B cell (primary cell): ENCODE measurements around the gene ANKRD29. TPM values are rescaled to one million over a fixed set of nuclear protein-coding genes. Genes with fewer than 3 reads are reported as not detected.
"Not testable (repeated sequence)": the region's sequence is repeated elsewhere in the genome, so short reads cannot be mapped to it uniquely, and the experiment has no call there.

ENCODE experiments used
- ATAC-seq: fragments of 200-7000 bp; cut with Tn5 transposase; one replicate; pipeline ENCODE4 v1.10.0; 2021; ENCODE audit warnings: low read depth, mild to moderate bottlenecking, moderate number of reproducible peaks, moderate library complexity
- CTCF ChIA-PET: fragments of 350-600 bp; sonication (Branson Sonifier 250); formaldehyde crosslinking; loops from one replicate; lab custom pipeline; 2021; ENCODE audit warnings: antibody characterized with exemption, inconsistent platforms; lab: Charles Lee
- POLR2A ChIA-PET: fragments of 350-600 bp; sonication (Branson Sonifier 250); formaldehyde crosslinking; loops from one replicate; lab custom pipeline; 2021; ENCODE audit warnings: antibody characterized with exemption; lab: Charles Lee
- DNase-seq: peaks from one replicate; pipeline ENCODE4 v3.0.0; 2013
- H2AFZ ChIP-seq: 2 replicates; pipeline ENCODE4 v1.6.1; 2012; ENCODE audit warnings: mild to moderate bottlenecking, low read depth, low read length; ENCODE audit not compliant: insufficient read depth, poor library complexity, severe bottlenecking
- H3K27ac ChIP-seq, 2 donors: 1 replicate in 1 of 2; 2 replicates in 1 of 2; pipeline ENCODE4 v1.5.1; 2012 to 2013; ENCODE audit warnings: low read length in 2 of 2, mild to moderate bottlenecking in 2 of 2, moderate library complexity in 1 of 2
- H3K27me3 ChIP-seq, 4 experiments: fragments of 200-600 bp in 1 of 4; sonication (generic) in 1 of 4; replicated peaks in 1 of 4; 1 replicate in 2 of 4; 2 replicates in 2 of 4; pipeline versions ENCODE4 v1.6.1 to v1.7.0; 2013 to 2016; ENCODE audit warnings: low read length in 3 of 4, mild to moderate bottlenecking in 2 of 4, mixed read lengths in 1 of 4, moderate library complexity in 1 of 4; ENCODE audit not compliant: insufficient read depth in 4 of 4, control insufficient read depth in 3 of 4; ENCODE audit errors: control extremely low read depth in 1 of 4
- H3K36me3 ChIP-seq, 2 experiments: replicated peaks in 1 of 2; 1 replicate in 1 of 2; 2 replicates in 1 of 2; pipeline versions ENCODE4 v1.6.1 to v1.7.1; 2013; ENCODE audit warnings: low read length in 1 of 2; ENCODE audit not compliant: insufficient read depth in 2 of 2, control insufficient read depth in 1 of 2; ENCODE audit errors: control extremely low read depth in 1 of 2, extremely low read depth in 1 of 2
- H3K4me1 ChIP-seq, 2 donors: fragments of 200-600 bp in 1 of 2; sonication (generic) in 1 of 2; 1 replicate in 1 of 2; 2 replicates in 1 of 2; pipeline versions ENCODE4 v1.5.1 to v1.6.1; 2013 to 2017; ENCODE audit warnings: low read length in 2 of 2; ENCODE audit not compliant: control insufficient read depth in 2 of 2, insufficient read depth in 2 of 2
- H3K4me2 ChIP-seq: replicated peaks from 2 replicates; pipeline ENCODE3; 2012; ENCODE audit warnings: mild to moderate bottlenecking, low read depth, low read length; ENCODE audit not compliant: poor library complexity, severe bottlenecking
- H3K4me3 ChIP-seq, 5 experiments: fragments of 200-600 bp in 1 of 5; sonication (generic) in 1 of 5; 1 replicate in 3 of 5; 2 replicates in 2 of 5; pipeline versions ENCODE4 v1.5.1 to v1.7.0; 2011 to 2016; ENCODE audit warnings: low read length in 4 of 5, mild to moderate bottlenecking in 4 of 5, low read depth in 2 of 5, control low read depth in 1 of 5, moderate library complexity in 1 of 5; ENCODE audit not compliant: insufficient read depth in 1 of 5; ENCODE audit errors: control extremely low read depth in 1 of 5, extremely low read depth in 1 of 5
- H3K79me2 ChIP-seq: fragments of 200-600 bp; sonication (generic); one replicate; pipeline ENCODE4 v1.6.0; 2016; ENCODE audit warnings: low read length; ENCODE audit not compliant: control insufficient read depth, insufficient read depth
- H3K9ac ChIP-seq: fragments of 200-600 bp; sonication (generic); 2 replicates; pipeline ENCODE4 v1.6.1; 2017; ENCODE audit warnings: mild to moderate bottlenecking, low read length, moderate library complexity
- H3K9me3 ChIP-seq, 3 donors: one replicate each; pipeline versions ENCODE4 v1.6.1 to v1.7.1; 2013; ENCODE audit warnings: low read length in 2 of 3; ENCODE audit not compliant: control insufficient read depth in 2 of 3, insufficient read depth in 1 of 3; ENCODE audit errors: control extremely low read depth in 1 of 3
- H4K20me1 ChIP-seq: 2 replicates; pipeline ENCODE4 v1.6.0; 2012; ENCODE audit warnings: mild to moderate bottlenecking, low read length; ENCODE audit not compliant: insufficient read depth, control insufficient read depth, poor library complexity, severe bottlenecking
- H3K27ac Mint-ChIP-seq: one replicate; pipeline ENCODE4 v1.8.0; 2021; ENCODE audit warnings: mixed read lengths
- H3K27me3 Mint-ChIP-seq: one replicate; pipeline ENCODE4 v1.8.0; 2021; ENCODE audit warnings: mixed read lengths
- H3K4me1 Mint-ChIP-seq: one replicate; pipeline ENCODE4 v1.8.0; 2021; ENCODE audit warnings: mixed read lengths
- H3K4me3 Mint-ChIP-seq: one replicate; pipeline ENCODE4 v1.8.0; 2021; ENCODE audit warnings: mixed read lengths
- H3K9me3 Mint-ChIP-seq: one replicate; pipeline ENCODE4 v1.8.0; 2022; ENCODE audit warnings: mixed read lengths; ENCODE audit not compliant: insufficient read depth
- CTCF ChIP-seq: fragments of 200-600 bp; IDR thresholded peaks from one replicate; pipeline ENCODE4 v1.8.0; 2022; ENCODE audit warnings: antibody characterized with exemption, mild to moderate bottlenecking
- EZH2 ChIP-seq: IDR thresholded peaks from 2 replicates; pipeline ENCODE4 v1.6.1; 2012; ENCODE audit warnings: borderline replicate concordance, low read depth, mild to moderate bottlenecking, moderate library complexity, low read length; ENCODE audit not compliant: insufficient read depth, poor library complexity, severe bottlenecking
- WGBS: methylation state at CpG from one replicate; pipeline ENCODE4 v1.1.5; 2013; ENCODE audit warnings: missing lambda C conversion rate; ENCODE audit not compliant: insufficient coverage; 5-methylcytosine and 5-hydroxymethylcytosine counted together
- intact Hi-C: fragments of 100-400 bp; cut with micrococcal nuclease; formaldehyde crosslinking; loops from one replicate; pipeline ENCODE4 v1.10.0; 2022
- polyA plus RNA-seq: library from polyadenylated mRNA; depleted of rRNA; stranded (reverse); fragments of >200 nt; gene quantifications from 2 replicates; pipeline ENCODE4 v1.2.3, GENCODE V29; 2012
- total RNA-seq, 2 donors: library from RNA; stranded (reverse); fragments of 120-200 nt in 1 of 2; gene quantifications; 1 replicate in 1 of 2; 2 replicates in 1 of 2; pipeline versions ENCODE4 v1.2.3 to v1.2.4, GENCODE V29; 2013 to 2022

The ANKRD29 gene
- total and polyA plus RNA-seq, 2 donors (not counting 1 experiment from before 2014, with no cell fraction given): not detected

- Mint-ChIP-seq H3K27ac (no peak overlapping the region), H3K4me1 (peaks cover 29% of the 10 kb centered on the region), H3K27me3 (no peaks in the 10 kb centered on the region), H3K9me3 (no peaks in the 10 kb centered on the region), H3K4me3 (no peak overlapping the region)
- intact Hi-C loops: no loop called here
- ChIA-PET POLR2A (no interaction called here), CTCF (no interaction called here)
- no peak for ATAC-seq
- Histone ChIP-seq H2AFZ (no peak overlapping the region), H3K4me3 (no peak overlapping the region), H3K4me1 (peaks cover under 1 to 5% of the 10 kb centered on the region in 2 donors), H3K27me3 (no peaks in the 10 kb centered on the region), H3K9me3 (no peaks in the 10 kb centered on the region), H3K27ac (no peak overlapping the region), H3K79me2 (peaks cover 65% of the 10 kb centered on the region), H4K20me1 (peaks cover 24% of the 10 kb centered on the region), H3K9ac (no peak overlapping the region), H3K36me3 (peaks cover 3 to 23% of the 10 kb centered on the region in 2 experiments), H3K4me2 (no peak overlapping the region)
- DNase-seq: no peak
- WGBS: 89% methylated on average over 7 of the region's 8 CpGs
- no peak for TF ChIP-seq CTCF
- no peak for TF ChIP-seq EZH2
Observed at GRCh38 chr18:23578891-23579653, 83.6 kb downstream of the ANKRD29 start.

- TF ChIP-seq CTCF: no peak
- no peak for TF ChIP-seq EZH2
- POLR2A ChIA-PET: no interaction called here
- Histone ChIP-seq H3K27me3 (no peaks in the 10 kb centered on the region), H3K9me3 (no peaks in the 10 kb centered on the region), H2AFZ (no peak overlapping the region), H3K4me1 (peaks cover 4 to 8% of the 10 kb centered on the region in 2 donors), H3K9ac (no peak overlapping the region), H3K4me3 (no peak overlapping the region), H3K79me2 (peaks cover 65% of the 10 kb centered on the region), H3K36me3 (peaks cover 3 to 25% of the 10 kb centered on the region in 2 experiments), H3K27ac (no peak overlapping the region), H3K4me2 (no peak overlapping the region), H4K20me1 (peaks cover 24% of the 10 kb centered on the region)
- ATAC-seq (no peak), DNase-seq (no peak)
- Mint-ChIP-seq H3K9me3 (no peaks in the 10 kb centered on the region), H3K4me3 (no peak overlapping the region), H3K27me3 (no peaks in the 10 kb centered on the region), H3K4me1 (peaks cover 30% of the 10 kb centered on the region), H3K27ac (no peak overlapping the region)
- CTCF ChIA-PET: no interaction called here
- intact Hi-C loops: no loop called here
- WGBS: 81% methylated on average over 6 of the region's 6 CpGs
Observed at GRCh38 chr18:23578067-23578701, 84.5 kb downstream of the ANKRD29 start.

- CTCF ChIA-PET: not testable (repeated sequence)
- peaks cover 29% of the 10 kb centered on the region for H3K4me1 Mint-ChIP-seq
Observed at GRCh38 chr18:23577521-23577920, 85.2 kb downstream of the ANKRD29 start.

More at GRCh38 chr18:23577521-23577920, 85.2 kb downstream of the ANKRD29 start:
- H3K27ac ChIP-seq, H3K9ac ChIP-seq, H3K4me2 ChIP-seq, H3K4me1 ChIP-seq, H3K4me3 Mint-ChIP-seq, H3K9me3 ChIP-seq, intact Hi-C loops, H3K9me3 Mint-ChIP-seq, POLR2A ChIA-PET, H3K27me3 Mint-ChIP-seq, H2AFZ ChIP-seq, DNase-seq, ATAC-seq, H3K27me3 ChIP-seq, H3K4me3 ChIP-seq, H3K27ac Mint-ChIP-seq: not testable (repeated sequence)
- peaks cover 24% of the 10 kb centered on the region for H4K20me1 ChIP-seq
- 98% methylated on average over 20 of the region's 24 CpGs for WGBS
- peaks cover 3 to 31% of the 10 kb centered on the region in 2 experiments for H3K36me3 ChIP-seq
- peaks cover 58% of the 10 kb centered on the region for H3K79me2 ChIP-seq
